Caki2 (cell line): ENCODE data around the gene AGAP1. TPM values are rescaled to one million over a fixed set of nuclear protein-coding genes. Genes with fewer than 3 reads are reported as not detected.
"Not testable (repeated sequence)": the region's sequence is repeated elsewhere in the genome, so short reads cannot be mapped to it uniquely, and the experiment has no call there.

ENCODE experiments used
- DNase-seq: peaks from one replicate; pipeline ENCODE4 v3.0.0-alpha.2; 2015; ENCODE audit warnings: low read depth
- in situ Hi-C: cut with HindIII; loops from 2 replicates; pipeline ENCODE4 v1.10.0; 2016; ENCODE audit warnings: low sequenced_read_pairs, low pct_unique_long_range_greater_than_20kb, mixed read lengths
- total RNA-seq: library from RNA; depleted of rRNA; stranded (reverse); fragments of >200 nt; shearing (Covaris generic); gene quantifications from 2 replicates; pipeline ENCODE4 v1.2.3, GENCODE V29; 2014; ENCODE audit warnings: low replicate concordance

The AGAP1 gene
- total RNA-seq, 1 experiment from 2014 or later: 5.3 TPM

DNA sequence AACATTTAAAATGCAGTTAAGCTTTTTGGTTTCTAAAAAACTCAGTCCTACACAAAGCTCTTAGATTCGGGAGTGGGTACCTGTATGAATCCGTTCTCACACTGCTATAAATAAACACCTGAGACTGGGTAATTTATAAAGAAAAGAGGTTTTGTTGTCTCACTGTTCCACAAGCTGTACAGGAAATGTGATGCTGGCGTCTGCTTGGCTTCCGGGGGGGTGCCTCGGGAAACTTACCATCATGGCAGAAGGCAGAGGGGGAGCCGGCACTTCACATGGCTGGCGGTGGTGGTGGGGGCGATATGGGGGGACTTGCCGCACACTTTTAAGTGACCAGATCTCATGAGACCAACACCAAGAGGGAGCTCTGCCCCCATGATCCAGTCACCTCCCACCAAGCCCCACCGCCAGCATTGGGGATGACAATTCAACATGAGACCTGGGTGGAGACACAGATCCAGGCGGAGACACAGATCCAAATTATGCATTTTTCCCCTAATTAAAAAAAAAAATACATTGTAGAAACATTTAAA lies 451.8 kb downstream of the AGAP1 start:
- DNase-seq: no peak
- in situ Hi-C loops: no loop called here

- no peak for DNase-seq
- in situ Hi-C loops: no loop called here
Measured at GRCh38 chr2:235946590-235946989, 452.7 kb downstream of the AGAP1 start.

DNA sequence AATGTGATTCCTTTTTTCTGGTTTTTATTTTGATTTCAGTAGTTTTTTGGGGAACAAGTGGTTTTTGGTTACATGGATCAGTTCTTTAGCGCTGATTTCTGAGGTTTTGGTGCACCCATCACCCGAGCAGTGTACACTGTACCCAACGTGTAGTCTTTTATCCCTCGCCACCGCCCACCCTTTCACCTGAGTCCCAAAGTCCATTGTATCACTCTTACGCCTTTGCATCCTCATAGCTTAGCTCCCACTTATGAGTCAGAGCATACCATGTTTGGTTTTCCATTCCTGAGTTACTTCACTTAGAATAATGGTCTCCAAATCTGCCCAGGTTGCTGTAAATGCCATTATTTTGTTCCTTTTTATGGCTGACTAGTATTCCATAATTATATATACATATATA lies 453.2 kb downstream of the AGAP1 start:
- DNase-seq, in situ Hi-C loops: not testable (repeated sequence)

DNA sequence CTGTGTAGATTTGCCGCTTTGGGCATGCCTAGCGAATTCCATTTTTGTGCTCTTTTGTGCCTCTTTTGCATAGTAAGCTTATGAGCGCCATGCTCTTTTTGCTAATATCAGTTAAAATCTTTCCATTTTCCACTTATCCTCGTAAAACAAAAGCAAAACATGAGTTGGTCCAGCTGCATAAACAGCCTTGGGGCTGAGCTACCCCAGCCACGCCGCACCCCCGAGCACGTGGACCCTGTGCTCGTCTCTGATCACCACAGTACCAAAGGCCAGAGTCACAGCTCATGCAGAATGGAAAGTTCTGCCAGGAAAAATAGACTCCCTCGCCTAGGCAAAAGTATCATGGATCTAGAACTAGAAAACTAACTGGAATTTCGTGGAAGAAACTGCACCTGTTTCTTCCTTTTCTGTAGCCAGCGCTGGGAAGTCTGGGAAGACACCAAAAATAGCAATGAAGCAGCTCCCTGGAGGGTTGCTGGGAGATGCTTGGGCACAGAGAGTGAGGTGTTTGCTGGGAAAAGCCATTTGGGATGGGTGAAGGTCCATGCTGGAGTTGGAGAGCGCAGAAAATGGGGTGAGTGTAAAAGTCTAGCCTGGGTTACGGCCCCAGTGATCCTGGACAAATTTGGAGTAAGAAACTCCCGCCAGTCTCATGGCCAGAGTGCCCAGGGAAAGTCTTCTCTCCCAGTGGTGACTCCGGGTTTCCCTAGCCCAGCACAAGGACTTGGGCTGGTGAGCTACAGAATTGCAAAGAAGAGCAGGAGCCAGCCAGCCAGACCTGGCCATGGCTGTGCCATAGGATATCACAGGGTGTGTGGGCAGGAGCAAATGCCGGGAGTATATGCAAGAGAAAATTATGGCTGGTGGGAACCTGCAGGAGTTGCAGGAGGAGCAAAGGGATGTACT lies 456.0 kb downstream of the AGAP1 start:
- in situ Hi-C loops: no loop called here
- no peak for DNase-seq

- in situ Hi-C loops: no loop called here
- no peak for DNase-seq
Measured at GRCh38 chr2:235950473-235950809, 456.6 kb downstream of the AGAP1 start.

DNA sequence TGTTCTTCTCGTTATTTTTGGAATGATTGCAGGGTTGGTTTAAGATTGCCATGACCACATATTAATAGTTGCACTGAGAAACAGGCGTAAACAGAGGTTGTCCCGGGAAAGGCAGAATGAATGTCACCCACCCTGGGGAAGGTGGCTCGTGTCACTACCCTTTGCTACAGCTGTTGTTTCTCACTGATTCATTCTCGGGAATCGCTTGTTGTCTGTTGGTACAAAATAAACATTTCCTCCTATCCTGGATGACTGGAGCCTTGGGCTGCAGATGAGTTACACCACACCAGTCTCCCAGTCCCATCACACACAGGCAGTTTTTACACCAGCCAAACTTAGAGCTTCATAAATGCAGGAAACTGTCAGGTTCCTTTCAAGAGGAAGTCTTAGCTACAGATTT lies 457.6 kb downstream of the AGAP1 start:
- in situ Hi-C loops: no loop called here

DNA sequence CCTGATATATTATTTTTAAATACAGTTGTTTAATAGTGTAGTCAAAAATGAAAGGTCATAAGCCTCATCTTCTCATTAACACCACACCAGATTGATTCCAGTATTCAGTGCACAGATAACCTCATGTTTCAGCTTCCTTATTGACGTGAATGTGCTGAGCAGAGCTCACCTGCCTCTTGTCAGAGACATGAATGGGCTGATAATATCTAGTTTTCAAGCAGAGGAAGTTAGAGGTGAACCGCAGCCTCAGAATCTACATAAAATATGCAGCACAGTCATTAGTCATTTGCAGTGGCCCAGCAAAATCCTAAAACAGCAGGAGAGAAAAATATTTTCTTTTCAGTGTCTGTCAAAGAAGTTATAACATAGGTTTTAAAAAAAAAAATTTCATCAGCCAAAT lies 458.1 kb downstream of the AGAP1 start:
- DNase-seq: no peak
- in situ Hi-C loops: no loop called here

More for the DNA sequence above, 457.6 kb downstream of the AGAP1 start:
- no peak for DNase-seq

DNA sequence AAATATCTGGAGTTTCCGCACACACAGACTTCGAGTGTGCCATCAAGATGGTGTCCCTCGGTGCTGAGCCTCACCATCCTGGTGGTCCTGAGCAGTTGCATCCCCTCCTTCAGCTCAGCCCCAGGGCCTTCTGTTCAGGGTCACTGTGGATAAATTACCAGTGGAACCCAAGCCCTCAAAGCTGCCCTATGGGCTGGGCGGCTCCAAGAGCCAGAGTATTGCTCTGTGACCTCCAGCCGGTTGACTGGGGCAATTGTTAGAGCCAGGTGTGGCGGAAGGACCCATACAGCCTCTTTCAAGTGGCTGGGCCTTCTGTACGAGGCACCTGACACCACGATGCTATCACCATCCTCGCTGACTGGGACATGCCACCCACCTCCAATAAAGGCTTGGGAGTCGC lies 458.9 kb downstream of the AGAP1 start:
- DNase-seq: no peak
- in situ Hi-C loops: no loop called here

GRCh38 chr2:235954281-235954680 lies 460.4 kb downstream of the AGAP1 start:
- DNase-seq: no peak
- in situ Hi-C loops: no loop called here

GRCh38 chr2:235954888-235955480 lies 461.1 kb downstream of the AGAP1 start:
- in situ Hi-C loops: no loop called here
- DNase-seq: no peak

- in situ Hi-C loops: no loop called here
- DNase-seq: no peak
Measured at GRCh38 chr2:235955664-235956063, 461.8 kb downstream of the AGAP1 start.

GRCh38 chr2:235956281-235956970 lies 462.6 kb downstream of the AGAP1 start:
- in situ Hi-C loops: no loop called here

GRCh38 chr2:235957251-235957650 lies 463.4 kb downstream of the AGAP1 start:
- no peak for DNase-seq
- in situ Hi-C loops: no loop called here

More at GRCh38 chr2:235956281-235956970, 462.6 kb downstream of the AGAP1 start:
- DNase-seq: no peak

- DNase-seq: no peak
- in situ Hi-C loops: no loop called here
Measured at GRCh38 chr2:235958221-235958930, 464.5 kb downstream of the AGAP1 start.

DNA sequence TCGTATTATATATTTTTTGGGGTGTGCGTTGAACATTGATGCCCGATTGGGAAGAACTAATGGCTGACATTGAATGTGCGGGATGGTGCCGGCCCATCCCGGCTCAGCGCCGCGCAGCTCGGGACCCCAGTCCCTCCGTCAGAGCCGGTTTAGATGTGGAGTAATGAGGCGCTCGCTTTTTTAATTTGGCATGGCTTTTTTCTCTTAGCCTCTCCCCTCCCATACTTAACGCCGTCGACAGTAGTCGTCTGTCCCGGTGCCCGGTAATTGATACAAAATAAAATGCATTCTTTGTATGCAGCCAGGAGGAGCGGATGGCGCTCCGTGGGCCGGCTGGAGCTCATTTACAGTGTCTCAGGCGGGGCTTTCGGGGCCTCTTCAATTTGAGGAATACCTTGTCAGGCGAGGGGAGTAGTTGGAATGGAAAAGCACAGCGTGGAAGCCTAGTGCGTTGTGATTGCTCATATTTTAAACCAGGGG lies 465.1 kb downstream of the AGAP1 start:
- no peak for DNase-seq
- in situ Hi-C loops: no loop called here

DNA sequence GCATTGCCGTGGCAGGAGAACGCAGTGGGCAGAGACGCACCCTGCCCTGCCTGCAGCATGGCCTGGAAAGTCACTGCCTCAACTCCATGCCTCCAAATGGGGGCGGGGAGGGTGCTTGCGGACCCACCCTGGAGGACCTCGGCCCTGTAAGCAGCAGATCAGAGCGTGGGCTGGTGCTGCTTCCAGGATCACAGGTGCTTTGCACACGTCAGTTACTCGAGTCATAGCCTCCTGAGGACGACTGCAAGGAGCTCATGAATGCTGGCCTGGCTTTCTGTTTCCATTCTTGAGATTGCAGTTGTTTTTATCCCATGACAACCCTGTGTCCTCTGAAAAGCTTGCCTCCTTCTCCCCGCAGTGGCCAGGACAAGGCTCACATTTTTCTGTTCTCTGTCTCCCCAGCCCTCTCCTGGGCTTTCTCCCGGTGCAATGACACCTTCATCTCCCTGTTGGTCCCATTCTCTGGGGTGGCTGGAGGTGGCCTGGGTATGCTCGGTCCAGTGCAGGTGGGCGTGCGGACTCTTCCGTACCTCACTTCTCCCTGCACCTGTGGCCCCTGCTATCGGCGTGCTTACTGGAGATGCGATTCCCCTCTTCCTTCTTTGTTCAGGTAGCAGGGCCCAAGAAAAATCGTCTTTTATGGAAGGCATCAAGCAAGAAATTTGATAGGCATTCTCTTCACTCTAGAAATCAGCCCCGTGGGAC lies 466.3 kb downstream of the AGAP1 start:
- in situ Hi-C loops: no loop called here
- no peak for DNase-seq

GRCh38 chr2:235960716-235961640 lies 467.1 kb downstream of the AGAP1 start:
- in situ Hi-C loops: no loop called here
- no peak for DNase-seq
